ENCODE data around the gene TTLL9. TPM values are rescaled to one million over a fixed set of nuclear protein-coding genes. Genes with fewer than 3 reads are reported as not detected.

TTLL9 gene
- total and polyA plus RNA-seq, 2 of the 13 experiments (the other 11 are each of a cell fraction or from before 2014, with no cell fraction given): not detected

DNA sequence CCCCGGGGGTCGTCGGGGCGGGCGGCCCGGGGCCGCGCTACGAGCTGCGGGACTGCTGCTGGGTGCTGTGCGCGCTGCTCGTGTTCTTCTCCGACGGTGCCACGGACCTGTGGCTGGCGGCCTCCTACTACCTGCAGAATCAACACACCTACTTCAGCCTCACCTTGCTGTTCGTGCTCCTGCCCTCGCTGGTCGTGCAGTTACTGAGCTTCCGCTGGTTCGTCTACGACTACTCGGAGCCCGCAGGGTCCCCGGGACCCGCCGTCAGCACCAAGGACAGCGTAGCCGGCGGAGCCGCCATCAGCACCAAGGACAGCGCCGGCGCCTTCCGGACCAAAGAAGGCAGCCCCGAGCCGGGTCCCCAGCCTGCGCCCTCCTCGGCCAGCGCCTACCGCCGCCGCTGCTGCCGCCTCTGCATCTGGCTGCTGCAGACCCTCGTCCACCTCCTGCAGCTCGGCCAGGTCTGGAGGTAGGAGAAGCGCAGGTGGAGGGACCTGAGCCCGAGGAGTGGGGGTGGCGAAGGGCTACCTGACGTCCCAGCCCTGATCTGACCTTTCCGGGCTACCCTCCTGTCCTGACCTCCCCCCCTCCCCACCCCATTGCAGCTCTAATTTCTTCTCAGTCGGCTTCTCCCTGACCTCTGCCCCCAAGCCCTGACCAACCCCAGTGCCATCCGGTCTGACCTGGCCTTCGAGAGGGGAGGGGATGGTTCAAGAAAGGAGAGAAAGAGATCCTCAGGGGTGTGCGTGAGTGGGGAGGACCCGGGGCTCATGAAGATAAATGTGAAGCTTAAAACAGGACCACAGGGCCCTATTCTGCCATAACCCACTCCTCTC lies 98.1 kb downstream of the TTLL9 start (continued):
- TF ChIP-seq, protein P1, sequence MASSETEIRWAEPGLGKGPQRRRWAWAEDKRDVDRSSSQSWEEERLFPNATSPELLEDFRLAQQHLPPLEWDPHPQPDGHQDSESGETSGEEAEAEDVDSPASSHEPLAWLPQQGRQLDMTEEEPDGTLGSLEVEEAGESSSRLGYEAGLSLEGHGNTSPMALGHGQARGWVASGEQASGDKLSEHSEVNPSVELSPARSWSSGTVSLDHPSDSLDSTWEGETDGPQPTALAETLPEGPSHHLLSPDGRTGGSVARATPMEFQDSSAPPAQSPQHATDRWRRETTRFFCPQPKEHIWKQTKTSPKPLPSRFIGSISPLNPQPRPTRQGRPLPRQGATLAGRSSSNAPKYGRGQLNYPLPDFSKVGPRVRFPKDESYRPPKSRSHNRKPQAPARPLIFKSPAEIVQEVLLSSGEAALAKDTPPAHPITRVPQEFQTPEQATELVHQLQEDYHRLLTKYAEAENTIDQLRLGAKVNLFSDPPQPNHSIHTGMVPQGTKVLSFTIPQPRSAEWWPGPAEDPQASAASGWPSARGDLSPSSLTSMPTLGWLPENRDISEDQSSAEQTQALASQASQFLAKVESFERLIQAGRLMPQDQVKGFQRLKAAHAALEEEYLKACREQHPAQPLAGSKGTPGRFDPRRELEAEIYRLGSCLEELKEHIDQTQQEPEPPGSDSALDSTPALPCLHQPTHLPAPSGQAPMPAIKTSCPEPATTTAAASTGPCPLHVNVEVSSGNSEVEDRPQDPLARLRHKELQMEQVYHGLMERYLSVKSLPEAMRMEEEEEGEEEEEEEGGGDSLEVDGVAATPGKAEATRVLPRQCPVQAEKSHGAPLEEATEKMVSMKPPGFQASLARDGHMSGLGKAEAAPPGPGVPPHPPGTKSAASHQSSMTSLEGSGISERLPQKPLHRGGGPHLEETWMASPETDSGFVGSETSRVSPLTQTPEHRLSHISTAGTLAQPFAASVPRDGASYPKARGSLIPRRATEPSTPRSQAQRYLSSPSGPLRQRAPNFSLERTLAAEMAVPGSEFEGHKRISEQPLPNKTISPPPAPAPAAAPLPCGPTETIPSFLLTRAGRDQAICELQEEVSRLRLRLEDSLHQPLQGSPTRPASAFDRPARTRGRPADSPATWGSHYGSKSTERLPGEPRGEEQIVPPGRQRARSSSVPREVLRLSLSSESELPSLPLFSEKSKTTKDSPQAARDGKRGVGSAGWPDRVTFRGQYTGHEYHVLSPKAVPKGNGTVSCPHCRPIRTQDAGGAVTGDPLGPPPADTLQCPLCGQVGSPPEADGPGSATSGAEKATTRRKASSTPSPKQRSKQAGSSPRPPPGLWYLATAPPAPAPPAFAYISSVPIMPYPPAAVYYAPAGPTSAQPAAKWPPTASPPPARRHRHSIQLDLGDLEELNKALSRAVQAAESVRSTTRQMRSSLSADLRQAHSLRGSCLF (CRISPR knock-in tag; IDR thresholded peaks at IDR 0.05; ENCODE audit: borderline replicate concordance): peak; percentile 100
- TF ChIP-seq, protein P2, sequence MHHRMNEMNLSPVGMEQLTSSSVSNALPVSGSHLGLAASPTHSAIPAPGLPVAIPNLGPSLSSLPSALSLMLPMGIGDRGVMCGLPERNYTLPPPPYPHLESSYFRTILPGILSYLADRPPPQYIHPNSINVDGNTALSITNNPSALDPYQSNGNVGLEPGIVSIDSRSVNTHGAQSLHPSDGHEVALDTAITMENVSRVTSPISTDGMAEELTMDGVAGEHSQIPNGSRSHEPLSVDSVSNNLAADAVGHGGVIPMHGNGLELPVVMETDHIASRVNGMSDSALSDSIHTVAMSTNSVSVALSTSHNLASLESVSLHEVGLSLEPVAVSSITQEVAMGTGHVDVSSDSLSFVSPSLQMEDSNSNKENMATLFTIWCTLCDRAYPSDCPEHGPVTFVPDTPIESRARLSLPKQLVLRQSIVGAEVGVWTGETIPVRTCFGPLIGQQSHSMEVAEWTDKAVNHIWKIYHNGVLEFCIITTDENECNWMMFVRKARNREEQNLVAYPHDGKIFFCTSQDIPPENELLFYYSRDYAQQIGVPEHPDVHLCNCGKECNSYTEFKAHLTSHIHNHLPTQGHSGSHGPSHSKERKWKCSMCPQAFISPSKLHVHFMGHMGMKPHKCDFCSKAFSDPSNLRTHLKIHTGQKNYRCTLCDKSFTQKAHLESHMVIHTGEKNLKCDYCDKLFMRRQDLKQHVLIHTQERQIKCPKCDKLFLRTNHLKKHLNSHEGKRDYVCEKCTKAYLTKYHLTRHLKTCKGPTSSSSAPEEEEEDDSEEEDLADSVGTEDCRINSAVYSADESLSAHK (CRISPR knock-in tag; IDR thresholded peaks at IDR 0.05; ENCODE audit: borderline replicate concordance): peak; percentile 100
- TF ChIP-seq, protein P3, sequence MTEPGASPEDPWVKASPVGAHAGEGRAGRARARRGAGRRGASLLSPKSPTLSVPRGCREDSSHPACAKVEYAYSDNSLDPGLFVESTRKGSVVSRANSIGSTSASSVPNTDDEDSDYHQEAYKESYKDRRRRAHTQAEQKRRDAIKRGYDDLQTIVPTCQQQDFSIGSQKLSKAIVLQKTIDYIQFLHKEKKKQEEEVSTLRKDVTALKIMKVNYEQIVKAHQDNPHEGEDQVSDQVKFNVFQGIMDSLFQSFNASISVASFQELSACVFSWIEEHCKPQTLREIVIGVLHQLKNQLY (CRISPR knock-in tag; IDR thresholded peaks at IDR 0.05): peak; percentile 99
- TF ChIP-seq ZNF724P (CRISPR knock-in tag; IDR thresholded peaks at IDR 0.05; ENCODE audit: borderline replicate concordance) (peak; percentile 100), NCOA1 (CRISPR knock-in tag; IDR thresholded peaks at IDR 0.05) (peak; percentile 100), ZNF143 (CRISPR knock-in tag; IDR thresholded peaks at IDR 0.05) (peak; percentile 86), MZF1 (CRISPR knock-in tag; IDR thresholded peaks at IDR 0.05; ENCODE audit: borderline replicate concordance) (peak; percentile 100), ZNF350 (CRISPR knock-in tag; IDR thresholded peaks at IDR 0.05; ENCODE audit: borderline replicate concordance, low read depth) (peak; percentile 100), GABPB1 (CRISPR knock-in tag; IDR thresholded peaks at IDR 0.05) (peak; percentile 96), CCDC6 (CRISPR knock-in tag; IDR thresholded peaks at IDR 0.05) (peak; percentile 100), SNAPC2 (CRISPR knock-in tag; IDR thresholded peaks at IDR 0.05) (peak; percentile 100), ZNF207 (IDR thresholded peaks at IDR 0.05; ENCODE audit: borderline replicate concordance) (no peak), TEAD2 (CRISPR knock-in tag; IDR thresholded peaks at IDR 0.05) (peak; percentile 100)
- TF ChIP-seq, protein P4, sequence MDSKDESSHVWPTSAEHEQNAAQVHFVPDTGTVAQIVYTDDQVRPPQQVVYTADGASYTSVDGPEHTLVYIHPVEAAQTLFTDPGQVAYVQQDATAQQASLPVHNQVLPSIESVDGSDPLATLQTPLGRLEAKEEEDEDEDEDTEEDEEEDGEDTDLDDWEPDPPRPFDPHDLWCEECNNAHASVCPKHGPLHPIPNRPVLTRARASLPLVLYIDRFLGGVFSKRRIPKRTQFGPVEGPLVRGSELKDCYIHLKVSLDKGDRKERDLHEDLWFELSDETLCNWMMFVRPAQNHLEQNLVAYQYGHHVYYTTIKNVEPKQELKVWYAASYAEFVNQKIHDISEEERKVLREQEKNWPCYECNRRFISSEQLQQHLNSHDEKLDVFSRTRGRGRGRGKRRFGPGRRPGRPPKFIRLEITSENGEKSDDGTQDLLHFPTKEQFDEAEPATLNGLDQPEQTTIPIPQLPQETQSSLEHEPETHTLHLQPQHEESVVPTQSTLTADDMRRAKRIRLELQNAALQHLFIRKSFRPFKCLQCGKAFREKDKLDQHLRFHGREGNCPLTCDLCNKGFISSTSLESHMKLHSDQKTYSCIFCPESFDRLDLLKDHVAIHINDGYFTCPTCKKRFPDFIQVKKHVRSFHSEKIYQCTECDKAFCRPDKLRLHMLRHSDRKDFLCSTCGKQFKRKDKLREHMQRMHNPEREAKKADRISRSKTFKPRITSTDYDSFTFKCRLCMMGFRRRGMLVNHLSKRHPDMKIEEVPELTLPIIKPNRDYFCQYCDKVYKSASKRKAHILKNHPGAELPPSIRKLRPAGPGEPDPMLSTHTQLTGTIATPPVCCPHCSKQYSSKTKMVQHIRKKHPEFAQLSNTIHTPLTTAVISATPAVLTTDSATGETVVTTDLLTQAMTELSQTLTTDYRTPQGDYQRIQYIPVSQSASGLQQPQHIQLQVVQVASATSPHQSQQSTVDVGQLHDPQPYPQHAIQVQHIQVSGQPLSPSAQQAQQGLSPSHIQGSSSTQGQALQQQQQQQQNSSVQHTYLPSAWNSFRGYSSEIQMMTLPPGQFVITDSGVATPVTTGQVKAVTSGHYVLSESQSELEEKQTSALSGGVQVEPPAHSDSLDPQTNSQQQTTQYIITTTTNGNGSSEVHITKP (CRISPR knock-in tag; IDR thresholded peaks at IDR 0.05; ENCODE audit: low read depth): peak; percentile 98
- TF ChIP-seq, protein P5, sequence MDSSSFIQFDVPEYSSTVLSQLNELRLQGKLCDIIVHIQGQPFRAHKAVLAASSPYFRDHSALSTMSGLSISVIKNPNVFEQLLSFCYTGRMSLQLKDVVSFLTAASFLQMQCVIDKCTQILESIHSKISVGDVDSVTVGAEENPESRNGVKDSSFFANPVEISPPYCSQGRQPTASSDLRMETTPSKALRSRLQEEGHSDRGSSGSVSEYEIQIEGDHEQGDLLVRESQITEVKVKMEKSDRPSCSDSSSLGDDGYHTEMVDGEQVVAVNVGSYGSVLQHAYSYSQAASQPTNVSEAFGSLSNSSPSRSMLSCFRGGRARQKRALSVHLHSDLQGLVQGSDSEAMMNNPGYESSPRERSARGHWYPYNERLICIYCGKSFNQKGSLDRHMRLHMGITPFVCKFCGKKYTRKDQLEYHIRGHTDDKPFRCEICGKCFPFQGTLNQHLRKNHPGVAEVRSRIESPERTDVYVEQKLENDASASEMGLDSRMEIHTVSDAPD (CRISPR knock-in tag; IDR thresholded peaks at IDR 0.05): peak; percentile 100

Data from HepG2 (cell line).